Measurements from ENCODE around the gene PDXDC1.
"Not testable (repeated sequence)": the region's sequence is repeated elsewhere in the genome, so short reads cannot be mapped to it uniquely, and the experiment has no call there.

The PDXDC1 gene

DNA sequence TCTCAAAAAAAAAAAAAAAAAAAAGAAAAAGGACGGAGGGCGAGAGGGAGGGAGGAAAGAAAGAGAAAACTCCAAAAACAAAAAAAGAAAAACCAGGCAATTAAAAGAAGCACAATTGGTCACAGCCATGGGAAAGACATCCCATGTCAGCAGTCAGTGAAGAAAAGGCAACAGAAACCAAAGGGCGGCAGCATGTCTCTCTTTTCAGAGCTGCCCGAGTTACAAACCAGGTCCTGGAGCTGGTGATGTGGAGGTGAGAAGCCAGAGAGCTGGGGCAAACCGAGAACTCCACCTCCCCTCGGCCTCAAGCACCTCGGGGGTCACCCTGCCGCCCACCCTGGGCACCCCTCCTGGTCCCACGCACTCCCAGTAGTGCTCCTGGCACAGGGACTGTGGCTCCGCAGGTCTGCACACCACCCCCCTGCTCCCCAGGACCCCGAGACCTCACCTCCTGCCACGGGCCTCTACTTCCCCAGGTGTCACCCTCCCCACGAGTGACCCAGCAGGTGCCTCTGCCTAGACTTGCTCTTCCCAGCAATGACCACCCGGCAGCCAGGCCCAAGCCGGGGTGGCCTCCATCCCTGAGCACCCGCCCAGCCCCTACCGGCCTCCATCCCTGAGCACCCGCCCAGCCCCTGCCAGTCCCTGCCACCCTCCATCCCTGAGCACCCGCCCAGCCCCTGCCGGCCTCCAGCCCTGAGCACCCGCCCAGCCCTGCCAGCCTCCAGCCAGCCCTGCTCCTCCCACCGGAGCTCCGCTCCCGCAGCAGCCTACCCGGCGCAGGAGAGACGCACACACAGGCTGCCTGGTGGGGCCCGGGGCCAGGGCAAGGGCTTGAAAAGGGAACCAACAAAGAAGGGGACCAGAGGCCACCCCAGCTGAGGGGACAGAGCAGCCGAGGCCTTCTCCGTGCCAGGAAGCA, 165.9 kb downstream of the PDXDC1 start:
- DNase-seq = not testable (repeated sequence)

DNA sequence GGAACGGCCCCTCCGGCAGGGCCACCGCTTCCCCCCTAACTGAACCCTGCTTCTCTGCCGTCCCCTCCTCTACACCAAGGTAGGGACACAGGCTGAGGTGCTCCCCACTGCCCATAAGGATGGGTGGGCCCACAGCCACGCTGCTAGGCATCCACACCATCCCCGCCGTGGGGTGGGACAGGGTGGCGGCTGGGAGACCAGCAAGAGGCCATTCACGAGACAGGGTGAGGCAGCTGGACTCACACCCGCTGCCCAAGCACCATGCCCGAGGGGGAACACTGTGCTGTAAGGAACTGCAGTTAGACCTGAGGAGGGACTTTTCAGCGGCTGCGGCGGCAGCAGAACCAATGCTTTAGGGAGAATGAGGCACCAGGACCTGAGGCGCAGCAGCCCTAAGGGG, 166.8 kb downstream of the PDXDC1 start:
- DNase-seq = no peak

DNA sequence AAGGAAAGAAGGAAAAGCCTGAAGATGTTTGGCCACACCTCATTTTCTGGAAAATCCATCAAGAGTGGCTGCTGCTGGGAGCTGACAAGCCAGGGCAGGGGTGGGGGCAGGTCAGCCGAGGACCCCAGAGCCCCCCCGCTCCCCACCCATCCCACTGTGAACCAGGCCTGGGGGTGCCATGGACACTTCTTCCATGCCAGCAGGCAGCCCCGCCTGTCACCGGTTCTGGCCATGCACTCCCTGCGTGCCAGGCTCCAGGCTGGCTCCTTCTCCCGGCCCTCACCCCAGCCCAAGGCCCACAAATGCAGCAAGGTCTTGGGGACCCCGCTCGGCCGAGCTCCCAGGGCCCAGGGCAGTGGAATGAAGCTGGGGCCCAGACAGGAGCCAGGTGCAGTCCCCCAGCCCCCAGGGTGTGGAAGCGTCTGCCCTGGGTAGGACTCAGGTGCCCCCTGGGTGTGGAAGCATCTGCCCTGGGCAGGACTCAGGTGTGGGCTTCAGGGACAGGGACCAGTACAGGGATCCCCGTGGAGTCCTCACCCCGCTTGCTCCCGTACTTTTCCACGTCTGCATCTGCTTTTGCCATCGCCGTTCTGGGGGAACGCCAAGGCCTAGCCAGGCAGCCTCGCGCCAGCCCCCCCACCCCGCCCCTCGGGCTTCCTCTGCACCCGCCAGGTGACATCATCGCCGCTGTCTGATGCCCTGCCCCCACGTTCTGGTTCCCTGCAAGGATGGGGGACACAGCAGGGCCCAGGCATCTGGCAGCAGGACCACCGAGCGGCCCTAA, 167.5 kb downstream of the PDXDC1 start:
- not testable (repeated sequence) for DNase-seq

DNA sequence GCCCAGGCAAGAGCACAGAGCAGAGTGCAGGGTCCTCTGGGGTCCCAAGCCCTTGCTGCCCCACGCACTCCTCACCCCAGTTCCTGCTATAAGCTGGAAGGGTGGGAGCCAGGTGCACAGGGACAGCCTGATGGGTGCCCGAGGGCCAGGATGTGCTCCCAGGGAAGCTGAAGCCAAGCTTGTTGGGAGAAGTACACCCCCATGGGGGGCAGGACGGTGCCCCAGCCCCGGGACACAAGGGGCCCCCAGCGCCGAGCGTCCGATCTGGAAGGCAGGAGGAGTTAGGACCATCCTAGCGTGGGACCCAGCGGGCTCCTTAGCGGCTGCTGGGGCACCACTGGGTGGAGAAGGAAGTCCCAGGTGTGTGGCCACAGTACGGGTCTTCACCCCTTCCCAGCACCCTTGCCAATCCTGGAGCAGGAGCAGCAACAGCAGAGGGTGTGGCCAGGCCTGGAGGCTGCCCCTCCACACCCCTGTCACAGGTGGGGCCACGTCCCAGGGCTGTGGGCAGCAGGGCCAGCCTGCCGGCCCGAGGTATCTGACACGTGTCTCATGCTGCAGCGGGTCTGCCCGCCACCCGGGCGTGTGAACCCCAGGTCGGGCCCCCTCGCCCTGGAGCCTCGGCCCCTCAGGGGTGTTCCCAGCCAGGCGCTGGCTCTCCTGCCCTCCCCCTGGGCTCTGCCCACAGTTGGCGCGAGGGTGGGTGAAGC, 168.2 kb downstream of the PDXDC1 start:
- not testable (repeated sequence) for DNase-seq

DNA sequence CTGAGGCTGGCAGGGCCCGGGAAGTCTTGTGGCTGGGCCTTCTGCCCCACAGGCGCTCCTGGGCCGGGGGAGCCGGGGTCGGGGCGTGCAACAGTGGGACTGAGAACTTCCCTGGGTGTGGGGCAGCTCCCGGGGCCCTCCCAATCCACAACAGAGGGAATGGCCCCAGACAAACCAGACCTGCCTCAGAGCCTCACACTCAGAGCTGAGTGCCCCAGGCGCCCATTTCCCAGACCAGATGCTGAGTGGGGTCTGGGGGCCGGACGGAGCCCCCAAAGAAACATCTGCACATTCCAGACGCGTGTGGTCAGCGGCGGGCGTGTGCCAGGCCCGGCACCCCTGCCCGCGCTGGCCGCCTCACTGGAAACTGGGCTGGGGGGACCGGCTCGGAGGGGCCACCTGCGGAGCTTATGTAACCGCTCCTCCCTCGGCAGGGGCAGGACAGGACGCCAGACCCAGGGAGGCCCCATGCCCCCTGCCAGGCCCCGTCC, 168.8 kb downstream of the PDXDC1 start:
- DNase-seq = not testable (repeated sequence)

DNA sequence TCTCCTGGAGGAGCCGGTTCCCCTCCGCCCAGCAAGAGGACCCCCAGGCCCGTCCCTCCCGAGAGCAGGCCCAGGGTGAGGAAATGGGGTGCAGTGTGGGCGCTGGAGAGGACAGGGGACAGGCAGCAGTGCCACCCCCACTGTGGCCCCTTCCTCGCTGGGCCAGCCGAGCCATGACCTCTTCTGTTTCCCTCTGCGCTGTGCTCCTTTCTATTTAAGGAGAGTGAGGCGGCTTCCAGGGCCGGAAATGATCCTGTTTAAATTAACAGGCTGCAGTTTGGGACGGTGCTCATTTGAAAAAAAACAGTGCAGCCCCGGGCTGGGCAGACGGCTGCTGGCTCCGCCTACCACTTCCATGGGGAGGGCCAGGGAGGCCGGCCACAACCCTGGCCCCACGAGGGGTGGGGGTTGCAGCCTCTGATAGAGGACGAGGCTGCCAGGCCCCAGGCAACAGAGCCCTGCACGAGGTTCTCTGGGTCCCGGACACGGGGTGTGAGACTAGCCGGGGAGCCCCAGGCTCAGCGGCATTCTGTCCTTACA, 169.3 kb downstream of the PDXDC1 start:
- DNase-seq = not testable (repeated sequence)

DNA sequence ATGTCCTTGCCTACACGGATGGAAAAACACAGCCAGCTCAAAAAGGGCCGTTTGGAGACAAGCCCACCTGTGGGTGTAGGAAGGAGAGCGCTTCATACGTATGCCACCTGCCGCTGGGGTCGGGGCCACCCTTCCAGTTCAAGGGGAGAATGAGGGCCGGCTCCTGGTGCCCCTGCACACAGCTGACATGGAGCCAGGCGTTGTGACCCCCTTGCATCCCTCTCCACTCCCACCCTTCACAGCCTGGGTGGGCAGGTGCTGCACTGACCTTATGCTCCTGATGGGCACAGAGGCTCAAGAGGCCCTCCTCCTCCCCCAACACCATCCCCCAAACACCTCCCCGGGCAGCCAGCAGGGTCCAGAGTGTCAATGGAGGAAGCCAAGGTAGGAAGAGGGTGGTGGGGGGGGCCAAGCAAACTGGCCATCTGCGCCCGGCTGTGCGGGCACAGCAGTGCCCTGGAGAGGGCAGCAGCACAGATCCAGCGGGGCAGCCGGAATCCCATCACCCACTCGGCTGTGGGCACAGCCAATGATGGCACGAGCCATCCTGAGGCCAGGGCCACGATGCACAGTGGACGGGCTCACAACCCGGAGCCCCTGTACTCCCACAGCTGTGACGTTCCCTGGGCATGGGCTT, 170.1 kb downstream of the PDXDC1 start:
- not testable (repeated sequence) for DNase-seq

DNA sequence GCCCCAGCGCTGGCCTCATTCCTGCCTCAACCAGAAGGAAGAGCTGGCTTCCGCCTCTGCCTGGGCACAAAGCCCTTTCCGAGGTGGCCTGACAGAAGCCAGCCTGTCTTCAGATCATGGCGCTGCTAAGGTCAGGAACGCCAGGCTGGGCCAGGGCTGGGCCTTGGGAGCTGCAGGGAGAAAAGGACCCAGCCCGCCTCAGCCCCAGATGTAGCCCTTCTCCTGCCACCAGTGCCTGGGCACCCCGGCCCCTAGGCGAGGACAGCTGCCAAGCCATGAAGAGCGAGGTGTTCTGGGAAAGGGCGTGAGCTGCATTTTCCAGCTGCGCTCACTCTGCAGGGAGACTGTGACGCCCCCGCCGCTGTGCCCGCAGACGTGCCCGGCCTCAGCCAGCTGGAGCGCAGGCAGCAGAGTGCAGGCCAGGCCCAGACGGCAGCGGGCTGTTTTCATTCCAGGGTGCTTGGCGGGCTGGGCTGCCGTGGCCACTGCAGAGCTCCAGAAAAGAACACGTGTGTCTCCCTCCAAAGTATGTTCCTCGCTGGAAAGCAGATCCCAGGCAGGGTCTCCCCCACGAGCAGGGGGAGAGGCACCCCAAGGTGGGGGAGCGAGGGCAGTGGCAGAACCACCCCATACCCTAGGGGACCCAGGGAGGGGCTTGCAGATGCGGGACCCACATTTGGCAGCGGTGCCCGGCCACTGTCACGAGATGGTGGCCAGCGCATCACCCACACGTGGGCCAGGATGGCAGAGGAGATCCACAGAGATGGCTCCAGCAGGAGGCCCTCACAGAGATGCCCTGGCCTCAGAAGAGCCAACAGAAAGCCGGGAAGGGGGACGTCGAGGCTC, 170.8 kb downstream of the PDXDC1 start:
- DNase-seq = not testable (repeated sequence)

DNA sequence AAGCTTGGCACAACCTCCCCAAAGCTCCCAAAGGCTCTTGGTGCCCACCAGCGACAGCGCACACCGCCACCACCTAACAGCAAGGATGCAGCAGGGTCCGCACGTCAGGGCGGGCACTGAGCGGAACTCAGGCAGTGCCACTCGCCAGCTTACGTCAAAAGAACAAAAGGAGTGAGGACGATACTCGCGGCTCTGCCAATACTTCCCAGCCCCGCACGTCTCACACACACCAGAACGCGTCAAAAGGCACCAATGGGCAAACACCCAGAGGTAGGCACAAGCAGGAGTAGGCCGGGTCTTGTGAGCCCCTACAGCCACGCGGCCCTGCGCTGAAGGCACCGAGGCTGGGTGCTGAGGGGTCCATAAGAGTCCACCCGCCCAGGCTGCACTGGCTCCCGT, 171.4 kb downstream of the PDXDC1 start:
- DNase-seq = not testable (repeated sequence)

DNA sequence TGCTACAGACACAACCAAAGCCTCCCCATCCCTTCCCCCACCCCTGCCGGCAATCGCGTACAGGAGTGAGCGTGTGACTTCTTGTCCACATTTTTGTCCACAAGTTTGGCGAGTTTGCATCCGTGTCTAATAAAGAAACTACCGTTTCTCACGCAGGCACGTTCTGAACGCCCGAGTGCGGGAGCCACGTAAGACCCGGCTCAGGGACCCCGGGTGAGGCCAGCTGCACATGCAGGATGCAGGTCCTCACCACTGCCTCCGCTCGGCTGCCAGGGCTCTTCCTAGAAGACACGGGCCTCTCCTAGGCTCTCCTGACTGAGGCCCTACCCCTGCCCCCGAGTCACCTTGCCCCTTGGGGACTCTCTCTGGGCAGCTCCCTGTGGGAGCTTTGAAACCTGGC, 174.0 kb downstream of the PDXDC1 start:
- DNase-seq = not testable (repeated sequence)

DNA sequence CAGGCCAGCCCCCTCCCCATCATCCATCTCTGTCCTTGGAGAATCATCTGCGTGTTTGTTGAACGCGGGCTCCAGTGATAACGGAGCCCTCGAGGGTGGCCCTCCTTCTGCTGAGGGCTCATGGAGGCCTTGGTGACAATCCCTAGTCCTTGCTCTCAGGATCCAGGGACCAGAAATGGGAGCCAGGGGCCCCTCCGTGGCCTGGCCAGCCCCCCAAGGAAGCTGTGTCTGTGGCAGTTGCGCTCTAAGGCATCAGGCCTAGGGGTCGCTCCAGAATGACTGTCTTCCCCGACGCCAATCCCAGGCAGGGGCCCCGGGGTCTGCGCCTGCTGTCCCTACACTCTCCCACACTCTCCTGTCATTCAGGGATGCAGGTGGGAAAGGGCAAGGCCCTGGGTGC, 174.4 kb downstream of the PDXDC1 start:
- DNase-seq = not testable (repeated sequence)

DNA sequence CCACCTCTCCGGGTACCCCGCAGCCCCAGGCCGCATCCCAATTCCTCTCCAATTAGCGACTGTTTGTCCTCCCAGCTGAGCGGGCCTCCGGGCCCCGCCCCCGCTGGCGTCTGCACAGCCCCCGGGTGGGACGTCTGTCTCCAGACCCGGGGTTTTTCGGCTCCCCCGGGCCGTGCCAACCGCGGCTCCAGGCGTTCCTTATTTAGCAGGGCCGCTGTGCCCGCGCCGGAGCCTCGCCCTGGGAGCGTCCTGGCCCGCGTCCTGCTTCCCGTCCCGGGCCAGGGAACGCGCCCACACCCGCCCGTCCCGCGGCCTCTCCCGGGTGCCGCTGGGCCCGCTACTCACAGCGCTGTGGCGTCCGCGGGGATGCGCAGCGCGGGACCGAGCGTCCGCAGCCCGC, 179.2 kb downstream of the PDXDC1 start:
- DNase-seq = peak; percentile 16

DNA sequence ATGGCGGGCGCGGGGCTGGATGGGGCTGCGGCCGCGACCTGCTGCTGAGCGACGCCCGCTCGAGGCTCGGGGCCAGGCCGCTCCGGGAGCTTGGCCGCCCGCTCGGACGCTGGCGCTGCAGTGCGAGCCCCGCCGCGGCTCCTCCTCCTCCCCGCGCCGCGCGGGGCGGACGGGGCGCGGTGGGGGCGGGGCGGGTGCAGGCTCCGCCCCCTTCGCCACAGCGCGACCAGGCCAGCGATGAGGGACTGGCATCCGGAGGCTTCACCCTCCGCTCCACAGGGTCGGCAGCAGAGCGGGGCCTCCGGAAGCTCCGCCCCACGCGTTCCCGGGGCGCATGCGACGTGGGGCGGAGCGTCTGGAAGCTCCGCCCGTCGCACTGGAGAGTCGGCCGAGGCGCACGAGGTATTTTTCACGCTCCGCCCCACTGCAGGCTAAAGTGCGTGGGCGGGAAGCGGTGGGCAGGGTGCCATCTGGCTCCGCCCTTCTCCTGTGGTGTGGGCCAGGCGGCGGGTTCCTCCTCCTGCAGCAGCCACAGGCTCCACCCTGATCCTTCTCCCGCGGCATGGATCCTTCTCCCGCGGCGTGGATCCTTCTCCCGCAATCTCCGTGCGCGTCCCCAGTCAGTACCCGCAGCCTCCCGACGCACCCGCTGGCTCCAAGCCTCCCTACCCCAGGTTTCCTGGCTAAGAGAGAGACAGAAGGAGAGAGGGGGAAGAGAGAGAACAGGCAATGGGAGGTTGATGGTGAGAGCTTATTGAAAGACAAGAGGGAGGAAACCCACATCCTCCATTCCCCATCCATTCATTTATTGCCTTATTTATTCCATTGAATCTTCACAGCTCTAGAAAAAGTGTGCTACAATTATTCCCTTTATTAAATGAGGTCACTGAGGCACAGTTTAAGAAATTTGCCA, 180.1 kb downstream of the PDXDC1 start:
- peak; percentile 90 for DNase-seq

DNA sequence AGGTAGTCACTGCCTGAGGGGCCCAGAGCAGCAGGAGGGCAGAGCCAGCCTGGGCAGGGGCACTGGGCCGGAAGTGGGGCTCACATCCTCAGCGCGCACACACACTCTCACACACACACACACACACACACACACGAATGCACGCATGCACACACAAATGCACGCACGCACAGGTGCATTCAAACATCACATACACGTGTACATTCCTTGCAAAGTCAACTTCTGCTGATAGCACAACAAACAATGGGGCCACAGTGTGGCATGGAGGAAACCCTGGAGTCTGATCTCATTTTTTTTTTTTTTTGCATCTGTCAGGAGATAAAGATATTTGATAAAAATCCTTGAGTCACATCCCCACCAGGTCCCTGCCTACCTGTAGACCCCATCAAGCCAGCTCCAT, 182.8 kb downstream of the PDXDC1 start:
- not testable (repeated sequence) for DNase-seq

DNA sequence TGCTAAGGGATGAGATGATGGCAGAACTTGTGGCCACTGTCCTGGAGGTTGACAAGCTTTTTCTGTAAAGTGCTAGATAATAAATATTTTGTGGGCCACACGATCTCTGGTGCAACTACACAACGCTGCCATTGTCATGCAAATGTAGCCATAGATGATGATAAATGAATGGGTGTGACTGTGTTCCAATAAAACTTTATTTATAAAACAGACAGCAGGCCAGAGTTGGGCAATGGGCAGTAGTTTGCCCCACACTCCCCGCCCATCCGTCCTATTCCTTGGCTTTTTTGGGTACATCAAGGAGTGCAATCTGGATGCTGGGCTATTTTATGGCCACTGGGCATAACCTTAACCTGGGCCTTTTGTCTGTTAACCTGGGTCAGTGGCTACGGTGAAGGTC, 184.8 kb downstream of the PDXDC1 start:
- DNase-seq = not testable (repeated sequence)

DNA sequence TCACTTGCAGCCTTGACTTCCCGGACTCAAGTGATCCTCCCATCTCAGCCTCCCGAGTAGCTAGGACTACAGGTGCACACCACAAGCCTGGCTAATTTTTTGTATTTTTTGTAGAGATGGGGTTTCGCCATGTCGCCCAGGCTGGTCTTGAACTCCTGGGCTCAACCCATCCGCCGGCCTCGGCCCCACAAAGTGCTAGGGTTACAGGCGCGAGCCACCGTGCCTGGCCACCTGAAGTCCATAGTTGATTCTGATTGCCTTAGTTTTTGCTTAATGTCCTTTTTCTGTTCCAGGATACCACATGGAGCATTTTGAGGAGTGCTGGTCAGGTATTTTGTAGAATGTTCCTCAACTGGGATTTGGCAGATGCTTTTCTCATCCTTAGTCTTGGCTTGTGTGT, 185.7 kb downstream of the PDXDC1 start:
- DNase-seq = not testable (repeated sequence)

DNA sequence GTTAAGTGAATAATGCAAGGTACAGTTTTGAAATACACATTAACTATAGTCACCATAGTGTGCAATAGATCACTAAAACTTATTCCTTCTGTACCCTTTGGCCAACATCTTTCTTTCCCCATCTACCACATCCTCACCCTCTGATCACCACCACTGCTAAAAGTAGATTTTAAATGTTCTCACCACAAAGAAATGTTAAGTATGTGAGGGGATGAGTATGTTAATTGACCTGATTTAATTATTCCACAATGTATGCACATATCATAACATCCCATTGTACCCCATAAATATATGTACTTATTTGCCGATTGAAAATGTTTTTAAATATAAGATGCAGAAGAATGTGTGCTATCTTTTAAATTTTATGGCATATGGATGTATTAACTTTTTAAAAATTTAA, 188.2 kb downstream of the PDXDC1 start:
- not testable (repeated sequence) for DNase-seq

DNA sequence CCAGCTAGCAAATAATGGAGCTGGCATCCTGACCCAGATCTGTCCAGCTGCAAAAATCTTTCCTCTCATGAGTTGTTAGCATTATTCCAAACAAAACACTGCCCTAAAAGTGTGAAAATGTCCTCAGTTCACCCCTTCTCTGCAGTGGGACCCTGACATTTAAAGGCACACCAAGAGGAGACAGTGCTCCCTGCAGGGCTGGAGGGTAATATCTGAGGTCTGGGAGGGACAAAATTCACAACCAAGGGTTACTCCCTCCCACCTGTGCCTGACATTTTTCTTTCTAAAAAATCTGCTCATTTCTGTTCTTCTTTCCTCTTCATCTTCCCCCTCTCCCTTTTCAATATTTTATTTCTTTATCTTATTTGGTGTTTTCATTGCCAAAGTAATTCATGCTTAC, 191.4 kb downstream of the PDXDC1 start:
- DNase-seq = not testable (repeated sequence)

DNA sequence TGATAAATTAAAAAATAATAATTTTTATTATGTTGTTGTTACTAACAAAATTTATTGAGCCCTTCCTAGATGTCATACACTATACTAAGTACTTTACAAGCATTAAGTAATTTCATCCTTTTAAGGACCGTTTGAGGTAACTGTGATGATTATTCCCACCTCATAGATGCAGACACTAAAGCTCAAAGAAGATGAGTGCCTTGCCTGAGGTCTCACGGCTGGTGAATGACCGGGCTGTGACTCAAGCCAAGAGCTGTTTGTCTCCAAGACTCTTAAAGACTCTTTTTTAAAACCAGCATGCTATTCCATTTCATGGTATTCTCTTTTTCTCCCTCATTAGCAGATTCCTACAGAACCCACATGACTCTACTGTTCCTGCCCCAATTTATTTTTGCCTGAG, 193.5 kb downstream of the PDXDC1 start:
- not testable (repeated sequence) for DNase-seq

All from DMS53 (cell line).